Measurements from ENCODE around the gene TMEM242.

TMEM242 gene

DNA sequence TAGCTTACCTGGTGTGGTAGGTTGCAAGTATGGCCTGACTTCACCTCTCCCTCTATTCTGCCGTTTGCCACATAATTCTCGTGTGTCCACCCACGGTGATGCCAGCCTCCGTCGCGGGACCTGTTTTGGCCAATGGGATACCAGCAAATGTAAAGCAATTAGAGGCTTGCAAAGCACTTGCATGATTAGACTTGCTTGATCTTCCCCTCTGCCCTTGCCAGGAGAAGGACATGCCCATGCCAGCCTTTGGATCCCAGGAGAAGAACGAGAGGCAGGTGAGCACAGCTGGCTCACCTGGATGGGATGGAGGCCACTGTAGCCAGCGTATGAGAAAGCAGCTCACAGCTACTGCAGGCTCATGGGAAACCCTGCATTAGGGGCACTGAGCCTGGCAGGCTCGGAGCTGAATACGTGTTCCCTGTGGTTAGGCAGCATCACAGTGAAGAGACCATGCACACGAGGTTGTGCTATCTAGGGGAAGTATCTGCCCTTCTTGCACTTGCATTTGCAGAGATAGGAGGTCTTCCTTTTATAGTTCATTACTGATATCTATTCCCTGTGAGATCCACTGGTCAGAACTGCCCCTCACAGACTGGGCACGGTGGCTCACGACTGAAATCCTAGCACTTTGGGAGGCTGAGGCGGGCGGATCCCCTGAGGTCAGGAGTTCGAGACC lies 62.4 kb downstream of the TMEM242 start:
- no peak for DNase-seq (ENCODE audit: low spot score)
- TF ChIP-seq, protein P1, sequence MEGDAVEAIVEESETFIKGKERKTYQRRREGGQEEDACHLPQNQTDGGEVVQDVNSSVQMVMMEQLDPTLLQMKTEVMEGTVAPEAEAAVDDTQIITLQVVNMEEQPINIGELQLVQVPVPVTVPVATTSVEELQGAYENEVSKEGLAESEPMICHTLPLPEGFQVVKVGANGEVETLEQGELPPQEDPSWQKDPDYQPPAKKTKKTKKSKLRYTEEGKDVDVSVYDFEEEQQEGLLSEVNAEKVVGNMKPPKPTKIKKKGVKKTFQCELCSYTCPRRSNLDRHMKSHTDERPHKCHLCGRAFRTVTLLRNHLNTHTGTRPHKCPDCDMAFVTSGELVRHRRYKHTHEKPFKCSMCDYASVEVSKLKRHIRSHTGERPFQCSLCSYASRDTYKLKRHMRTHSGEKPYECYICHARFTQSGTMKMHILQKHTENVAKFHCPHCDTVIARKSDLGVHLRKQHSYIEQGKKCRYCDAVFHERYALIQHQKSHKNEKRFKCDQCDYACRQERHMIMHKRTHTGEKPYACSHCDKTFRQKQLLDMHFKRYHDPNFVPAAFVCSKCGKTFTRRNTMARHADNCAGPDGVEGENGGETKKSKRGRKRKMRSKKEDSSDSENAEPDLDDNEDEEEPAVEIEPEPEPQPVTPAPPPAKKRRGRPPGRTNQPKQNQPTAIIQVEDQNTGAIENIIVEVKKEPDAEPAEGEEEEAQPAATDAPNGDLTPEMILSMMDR (IDR thresholded peaks at IDR 0.05; ENCODE audit: extremely low read depth, missing control alignments), result no peak

DNA sequence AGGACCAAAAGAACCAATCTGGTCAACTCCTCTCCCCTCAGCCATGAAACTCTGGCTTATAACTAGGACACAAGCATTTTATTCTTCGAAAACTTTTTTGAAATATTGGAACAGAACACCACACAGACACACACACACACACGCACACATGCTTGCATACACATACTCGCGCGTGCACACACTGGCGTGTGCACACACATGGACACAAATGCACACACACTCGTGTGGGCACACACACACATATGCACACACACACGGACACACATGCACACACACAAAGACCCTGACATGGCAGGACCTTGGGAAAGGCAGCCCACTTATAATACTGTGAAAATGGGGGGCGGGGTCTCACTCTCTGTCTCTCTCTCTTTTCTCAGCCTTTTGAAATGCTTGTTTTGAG lies 63.9 kb downstream of the TMEM242 start:
- no peak for DNase-seq (ENCODE audit: low spot score)
- TF ChIP-seq, protein P1 (IDR thresholded peaks at IDR 0.05; ENCODE audit: extremely low read depth, missing control alignments), result no peak

DNA sequence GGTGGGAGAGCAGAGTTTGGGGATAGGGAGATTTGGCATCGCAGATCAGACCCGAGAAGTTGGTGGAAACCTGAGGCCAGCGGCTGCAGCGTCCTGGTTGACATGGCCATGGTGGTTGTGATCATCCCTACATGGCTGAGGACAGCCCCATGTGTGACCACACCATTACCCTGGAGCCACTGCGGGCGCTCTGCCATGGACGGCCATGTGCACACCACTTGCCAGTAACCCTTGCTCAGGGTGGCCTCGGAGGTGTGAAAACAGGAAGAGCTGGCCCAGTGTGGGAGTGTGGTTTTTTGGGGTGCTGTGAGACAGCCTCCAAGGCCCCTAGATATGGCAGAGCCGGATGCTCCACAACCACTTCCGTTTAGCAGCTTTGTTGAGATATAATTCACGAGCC lies 64.4 kb downstream of the TMEM242 start:
- TF ChIP-seq, protein P1 (IDR thresholded peaks at IDR 0.05; ENCODE audit: extremely low read depth, missing control alignments), result no peak
- DNase-seq (ENCODE audit: low spot score), result no peak

DNA sequence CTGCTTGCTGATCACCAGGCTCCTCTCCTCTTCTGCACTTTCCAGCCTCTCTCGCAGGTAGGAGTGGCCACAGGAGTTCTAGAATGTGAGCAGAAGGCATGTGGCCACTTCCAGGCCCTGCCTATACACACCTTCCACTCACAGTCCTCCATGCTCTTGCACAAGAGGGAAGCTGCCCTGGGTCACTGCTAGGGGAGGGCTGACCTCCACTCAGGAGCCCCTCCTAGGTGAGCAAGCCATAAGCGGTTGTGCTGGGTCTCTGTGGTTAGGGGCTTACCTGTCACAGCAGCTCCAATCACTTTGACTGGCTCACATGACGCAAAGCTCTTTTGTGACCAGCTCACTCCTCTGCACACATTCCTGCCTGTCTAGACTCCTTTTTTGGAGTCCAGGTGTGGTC lies 68.2 kb downstream of the TMEM242 start:
- TF ChIP-seq, protein P1 (IDR thresholded peaks at IDR 0.05; ENCODE audit: extremely low read depth, missing control alignments), result no peak
- DNase-seq (ENCODE audit: low spot score), result no peak

DNA sequence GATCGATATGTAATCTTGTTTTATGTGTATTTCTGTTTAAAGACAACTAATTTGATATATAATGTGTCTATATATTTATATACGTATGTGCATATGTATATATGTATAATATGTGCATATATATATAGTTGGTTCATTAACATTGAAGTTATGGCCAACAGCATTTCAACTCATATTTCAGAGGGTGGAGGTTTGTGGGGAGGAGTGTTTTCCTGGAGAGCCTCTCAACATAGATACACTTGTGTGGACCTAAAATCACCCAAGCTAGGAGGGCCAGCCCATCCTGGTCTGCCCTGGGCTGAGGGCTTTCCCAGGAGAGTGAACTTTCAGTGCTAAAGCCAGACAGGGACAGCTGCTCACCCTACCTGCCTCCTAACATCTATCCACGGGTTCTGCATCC lies 68.8 kb downstream of the TMEM242 start:
- DNase-seq (ENCODE audit: low spot score), result no peak

DNA sequence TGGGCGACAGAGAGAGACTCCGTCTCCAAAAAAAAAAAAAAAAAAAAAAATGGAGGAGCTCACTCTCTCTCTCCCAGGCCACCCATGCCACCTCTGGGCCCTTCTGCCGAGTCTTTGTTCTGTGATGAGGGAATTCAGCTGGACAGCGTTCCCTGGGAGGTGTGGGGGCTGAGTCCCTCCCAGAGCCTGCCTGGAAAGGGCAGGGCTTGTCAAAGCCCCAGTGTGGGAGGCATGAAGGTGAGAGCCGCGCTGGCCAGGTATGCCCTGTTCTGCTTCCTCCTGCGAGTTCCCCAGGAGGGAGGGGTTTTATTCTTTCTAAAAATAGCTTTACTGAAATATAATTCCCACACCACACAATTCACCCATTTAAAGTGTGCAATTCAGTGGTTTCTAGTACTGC lies 69.6 kb downstream of the TMEM242 start:
- TF ChIP-seq, protein P1 (IDR thresholded peaks at IDR 0.05; ENCODE audit: extremely low read depth, missing control alignments), result no peak
- DNase-seq (ENCODE audit: low spot score), result no peak

More for the DNA sequence above, 68.8 kb downstream of the TMEM242 start:
- TF ChIP-seq, protein P1 (IDR thresholded peaks at IDR 0.05; ENCODE audit: extremely low read depth, missing control alignments), result no peak

DNA sequence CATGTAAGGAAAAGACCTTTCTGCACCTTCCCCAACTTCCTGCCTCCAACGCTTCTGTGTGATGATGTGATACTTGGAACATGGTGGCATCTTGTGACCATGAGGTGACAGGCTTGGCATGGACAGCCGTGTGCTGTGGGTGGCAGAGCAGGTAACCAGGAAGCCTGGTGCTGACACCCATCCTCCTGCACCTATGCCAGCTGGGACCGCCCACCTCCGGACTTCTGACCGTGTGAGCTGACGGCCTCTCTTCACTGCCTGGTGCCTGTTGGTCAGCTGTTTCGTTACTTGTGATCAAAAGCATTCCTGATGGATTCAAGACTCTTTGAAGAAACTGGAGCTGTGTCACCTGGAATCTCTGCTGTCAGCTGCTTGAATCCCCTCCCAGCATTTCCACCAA lies 70.3 kb downstream of the TMEM242 start:
- no peak for DNase-seq (ENCODE audit: low spot score)
- TF ChIP-seq, protein P1 (IDR thresholded peaks at IDR 0.05; ENCODE audit: extremely low read depth, missing control alignments), result no peak

Data from GM20000 (cell line).